Spleen (tissue), 7 donors: ENCODE results near the gene COL4A1.

Experiments used
- CTCF ChIP-seq, 11 experiments: fragments of 200-600 bp in 7 of 11; fragments of 450-650 bp in 4 of 11; sonication (generic) in 4 of 11; IDR thresholded peaks in 8 of 11; conservative IDR thresholded peaks in 3 of 11; 1 replicate in 7 of 11; 2 replicates in 4 of 11; pipeline versions ENCODE4 v1.4.0 to v1.8.0; 2016 to 2021; ENCODE audit warnings: antibody characterized with exemption in 11 of 11, inconsistent platforms in 4 of 11, mild to moderate bottlenecking in 1 of 11
- POLR2A ChIP-seq, 3 donors: fragments of 450-650 bp; IDR thresholded peaks; one replicate each; pipeline ENCODE4 v1.5.1; 2017; ENCODE audit warnings: antibody characterized with exemption in 3 of 3, mild to moderate bottlenecking in 1 of 3
- POLR2AphosphoS5 ChIP-seq, 3 donors: sonication (generic); formaldehyde crosslinking; IDR thresholded peaks; one replicate each; pipeline ENCODE4 v1.5.1; 2017; ENCODE audit warnings: antibody characterized with exemption in 3 of 3
- donor health status: DM: no; HTN: no; CAD: no; lungs with moderate emphysema.
- donor health status: DM: no; HTN: no; CAD: no.
- donor health status: DM: no; HTN: no; CAD: no.

GRCh38 chr13:110275931-110276552 is 30.9 kb downstream of the COL4A1 start:
- TF ChIP-seq CTCF (IDR thresholded peaks at IDR 0.05 in 8 of 11, conservative IDR thresholded peaks at IDR 0.05 in 3 of 11) (no peak), POLR2A (IDR thresholded peaks at IDR 0.05) (no peak), POLR2AphosphoS5 (IDR thresholded peaks at IDR 0.05) (no peak)
